Neuronal stem cell (in vitro differentiated cells): Measurements from ENCODE around the gene SNIP1.
"Not testable (repeated sequence)": the region's sequence is repeated elsewhere in the genome, so short reads cannot be mapped to it uniquely, and the experiment has no call there.

ENCODE experiments used
- DNase-seq: peaks from one replicate; pipeline ENCODE4 v3.0.0-alpha.2; 2013; ENCODE audit warnings: low spot score
- H2AFZ ChIP-seq: one replicate; pipeline ENCODE4 v1.6.1; 2013; ENCODE audit warnings: mild to moderate bottlenecking, low read length, inconsistent platforms
- H2AK5ac ChIP-seq: 2 replicates; pipeline ENCODE4 v1.6.1; 2013; ENCODE audit warnings: low read depth, mild to moderate bottlenecking, inconsistent platforms, low read length, moderate library complexity, mixed read lengths
- H2BK120ac ChIP-seq: 2 replicates; pipeline ENCODE4 v1.6.1; 2013; ENCODE audit warnings: low read depth, mild to moderate bottlenecking, inconsistent platforms, low read length, moderate library complexity, mixed read lengths
- H2BK12ac ChIP-seq: one replicate; pipeline ENCODE4 v1.6.1; 2013; ENCODE audit warnings: low read length, inconsistent platforms
- H2BK15ac ChIP-seq: 2 replicates; pipeline ENCODE4 v1.6.1; 2013; ENCODE audit warnings: mild to moderate bottlenecking, low read length, inconsistent platforms, mixed read lengths
- H2BK5ac ChIP-seq: one replicate; pipeline ENCODE4 v1.6.1; 2013; ENCODE audit warnings: inconsistent platforms, mild to moderate bottlenecking, low read length, moderate library complexity
- H3K14ac ChIP-seq: one replicate; pipeline ENCODE4 v1.6.1; 2013; ENCODE audit warnings: low read length, inconsistent platforms
- H3K18ac ChIP-seq: 2 replicates; pipeline ENCODE4 v1.6.1; 2013; ENCODE audit warnings: low read length, inconsistent platforms
- H3K23ac ChIP-seq: 2 replicates; pipeline ENCODE4 v1.6.1; 2013; ENCODE audit warnings: low read depth, mild to moderate bottlenecking, mixed read lengths, low read length, inconsistent platforms; ENCODE audit not compliant: poor library complexity
- H3K27ac ChIP-seq: replicated peaks from 3 replicates; pipeline ENCODE4 v1.5.1; 2013; ENCODE audit warnings: low read length, inconsistent platforms
- H3K27me3 ChIP-seq, 3 experiments: 2 replicates each; pipeline ENCODE4 v1.6.1; 2013; ENCODE audit warnings: low read length in 3 of 3, mild to moderate bottlenecking in 2 of 3, inconsistent platforms in 1 of 3, low read depth in 1 of 3, mixed read lengths in 1 of 3, moderate library complexity in 1 of 3; ENCODE audit not compliant: control insufficient read depth in 3 of 3, insufficient read depth in 3 of 3
- H3K36me3 ChIP-seq, 2 donors: replicated peaks in 1 of 2; 2 replicates each; pipeline ENCODE4 v1.6.1; 2013; ENCODE audit warnings: low read length in 2 of 2; ENCODE audit not compliant: control insufficient read depth in 2 of 2, insufficient read depth in 2 of 2
- H3K4ac ChIP-seq: 2 replicates; pipeline ENCODE4 v1.6.1; 2013; ENCODE audit warnings: inconsistent platforms, mild to moderate bottlenecking, low read length, moderate library complexity
- H3K4me1 ChIP-seq, 2 donors: 1 replicate in 1 of 2; 2 replicates in 1 of 2; pipeline ENCODE4 v1.6.1; 2013; ENCODE audit warnings: low read length in 2 of 2, low read depth in 1 of 2; ENCODE audit not compliant: control insufficient read depth in 2 of 2, insufficient read depth in 1 of 2
- H3K4me2 ChIP-seq: one replicate; pipeline ENCODE4 v1.6.1; 2013; ENCODE audit warnings: mild to moderate bottlenecking, low read length, inconsistent platforms; ENCODE audit not compliant: insufficient read depth, poor library complexity, severe bottlenecking
- H3K4me3 ChIP-seq, 2 donors: 2 replicates each; pipeline ENCODE4 v1.5.1; 2013; ENCODE audit warnings: low read length in 2 of 2, mild to moderate bottlenecking in 2 of 2, inconsistent platforms in 1 of 2, moderate library complexity in 1 of 2
- H3K79me1 ChIP-seq: one replicate; pipeline ENCODE4 v1.6.1; 2013; ENCODE audit warnings: low read depth, mild to moderate bottlenecking, inconsistent platforms, low read length, moderate library complexity
- H3K9ac ChIP-seq: one replicate; pipeline ENCODE4 v1.6.1; 2013; ENCODE audit warnings: mild to moderate bottlenecking, low read depth, low read length, inconsistent platforms; ENCODE audit not compliant: poor library complexity
- H3K9me3 ChIP-seq, 2 donors: replicated peaks in 1 of 2; 2 replicates each; pipeline versions ENCODE3 to v1.6.1; 2013; ENCODE audit warnings: low read length in 2 of 2, mild to moderate bottlenecking in 2 of 2, inconsistent platforms in 1 of 2, low read depth in 1 of 2, mixed read lengths in 1 of 2, moderate library complexity in 1 of 2; ENCODE audit not compliant: control insufficient read depth in 2 of 2, insufficient read depth in 1 of 2
- H4K8ac ChIP-seq: one replicate; pipeline ENCODE4 v1.6.1; 2013; ENCODE audit warnings: low read depth, mild to moderate bottlenecking, inconsistent platforms, low read length, moderate library complexity
- H4K91ac ChIP-seq: one replicate; pipeline ENCODE4 v1.6.1; 2013; ENCODE audit warnings: low read length, low read depth, mild to moderate bottlenecking, inconsistent platforms; ENCODE audit not compliant: poor library complexity
- WGBS, 2 donors: extraction: QIAGEN DNeasy Blood & Tissue Kit; methylation state at CpG; one replicate each; pipeline ENCODE4 v1.1.7; 2013; ENCODE audit warnings: missing lambda C conversion rate in 2 of 2, mixed read lengths in 1 of 2; ENCODE audit not compliant: insufficient read length in 2 of 2, insufficient replicate concordance in 1 of 2; ENCODE audit errors: extremely low coverage in 2 of 2; 5-methylcytosine and 5-hydroxymethylcytosine counted together

SNIP1 gene

GRCh38 chr1:37529888-37530287 lies 24.2 kb downstream of the SNIP1 start:
- WGBS, 2 donors, result no CpG with 5 or more reads among the region's 1 CpG

GRCh38 chr1:37519613-37520012 lies 34.5 kb downstream of the SNIP1 start:
- DNase-seq, result no peak
- H3K36me3 ChIP-seq, result no peaks in the 10 kb centered on the region
- no peak overlapping the region for H3K23ac ChIP-seq
- no peak overlapping the region for H3K9ac ChIP-seq
- H3K18ac ChIP-seq, result no peak overlapping the region
- H2AK5ac ChIP-seq, result no peak overlapping the region
- no peak overlapping the region for H3K4ac ChIP-seq
- no peak overlapping the region for H3K14ac ChIP-seq
- H3K27ac ChIP-seq, result no peak overlapping the region
- no peak overlapping the region for H2BK15ac ChIP-seq
- H3K27me3 ChIP-seq, result peaks cover 0 to 2% (median 0%) of the 10 kb centered on the region in 3 experiments
- H3K4me1 ChIP-seq, result peaks cover 5 to 6% of the 10 kb centered on the region in 2 donors
- no peaks in the 10 kb centered on the region for H3K79me1 ChIP-seq
- H2AFZ ChIP-seq, result no peak overlapping the region
- H4K91ac ChIP-seq, result no peak overlapping the region
- H4K8ac ChIP-seq, result no peak overlapping the region
- H3K4me3 ChIP-seq, result no peak overlapping the region
- H3K9me3 ChIP-seq, result no peaks in the 10 kb centered on the region
- H2BK120ac ChIP-seq, result no peak overlapping the region
- no peak overlapping the region for H3K4me2 ChIP-seq
- H2BK12ac ChIP-seq, result no peak overlapping the region
- no peak overlapping the region for H2BK5ac ChIP-seq

More at GRCh38 chr1:37529888-37530287, 24.2 kb downstream of the SNIP1 start:
- H3K4me1 ChIP-seq, H4K91ac ChIP-seq, H2AK5ac ChIP-seq, H3K27me3 ChIP-seq, H2BK15ac ChIP-seq, H3K9ac ChIP-seq, H3K4ac ChIP-seq, H2BK120ac ChIP-seq, H3K9me3 ChIP-seq, H3K14ac ChIP-seq, H3K27ac ChIP-seq, H3K18ac ChIP-seq, DNase-seq, H2BK12ac ChIP-seq, H3K4me2 ChIP-seq, H3K23ac ChIP-seq, H3K4me3 ChIP-seq, H3K36me3 ChIP-seq, H2BK5ac ChIP-seq, H3K79me1 ChIP-seq, H4K8ac ChIP-seq, H2AFZ ChIP-seq: not testable (repeated sequence)

GRCh38 chr1:37518929-37519328 lies 35.2 kb downstream of the SNIP1 start:
- whole genome bisulfite sequencing, 2 donors, result no CpG with 5 or more reads among the region's 15 CpGs
- DNase-seq, H2BK12ac ChIP-seq, H3K9ac ChIP-seq, H4K8ac ChIP-seq, H3K14ac ChIP-seq, H3K18ac ChIP-seq, H3K23ac ChIP-seq, H3K27me3 ChIP-seq, H3K4me3 ChIP-seq, H2AK5ac ChIP-seq, H2BK15ac ChIP-seq, H3K9me3 ChIP-seq, H2BK5ac ChIP-seq, H3K79me1 ChIP-seq, H3K36me3 ChIP-seq, H3K4me1 ChIP-seq, H4K91ac ChIP-seq, H3K4me2 ChIP-seq, H3K27ac ChIP-seq, H2BK120ac ChIP-seq, H3K4ac ChIP-seq: not testable (repeated sequence)
- H2AFZ ChIP-seq, result peak overlapping the region; percentile 72

- H4K8ac ChIP-seq, H3K14ac ChIP-seq, H3K23ac ChIP-seq, H3K4me3 ChIP-seq, H2BK120ac ChIP-seq, H2AK5ac ChIP-seq, H3K9ac ChIP-seq, H3K9me3 ChIP-seq, H3K79me1 ChIP-seq, H3K27me3 ChIP-seq, H2BK12ac ChIP-seq, H3K4me2 ChIP-seq, H3K36me3 ChIP-seq, DNase-seq, H2BK15ac ChIP-seq, H3K27ac ChIP-seq, H2AFZ ChIP-seq, H2BK5ac ChIP-seq, H3K18ac ChIP-seq, H4K91ac ChIP-seq, H3K4ac ChIP-seq: not testable (repeated sequence)
- WGBS, 2 donors, result no CpG with 5 or more reads among the region's 31 CpGs
- peaks cover 9 to 11% of the 10 kb centered on the region in 2 donors for H3K4me1 ChIP-seq
These were observed 35.9 kb downstream of the SNIP1 start for GRCh38 chr1:37518241-37518640.
